ENCODE measurements around the gene EGFL6.
A peak's percentile ranks its signal among the peaks of the same experiment; 100 is the strongest.
"Not testable (repeated sequence)": the region's sequence is repeated elsewhere in the genome, so short reads cannot be mapped to it uniquely, and the experiment has no call there.

Gene EGFL6

DNA sequence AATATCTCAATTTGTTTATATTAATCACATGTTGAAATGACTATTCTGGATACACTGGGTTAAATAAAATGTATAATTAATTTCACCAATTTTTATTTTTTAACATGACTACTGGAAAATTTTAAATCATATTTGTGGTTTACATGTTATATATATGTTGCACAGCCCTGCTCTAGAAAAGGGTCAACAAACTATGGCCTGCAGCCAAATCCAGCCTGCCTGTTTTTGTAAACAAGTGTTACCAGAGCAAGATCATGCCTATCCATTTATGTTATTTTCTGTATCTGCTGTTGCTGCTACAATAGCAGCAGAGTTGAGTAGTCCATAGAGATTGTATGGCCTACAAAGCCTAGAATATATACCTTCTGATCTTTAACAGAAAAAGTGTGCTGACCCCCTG lies 84.7 kb downstream of the EGFL6 start:
- H3K9ac ChIP-seq (ENCODE audit: low read depth, low read length), result no peak overlapping the region
- H3K36me3 ChIP-seq (ENCODE audit: insufficient read depth, low read length), result no peaks in the 10 kb centered on the region
- no peaks in the 10 kb centered on the region for H3K9me3 ChIP-seq (ENCODE audit: insufficient read depth, low read depth, low read length)
- peak overlapping the region; percentile 80 for H3K4me3 ChIP-seq (ENCODE audit: low read length)
- H3K4me1 ChIP-seq (ENCODE audit: insufficient read depth, low read length), result peaks cover 7% of the 10 kb centered on the region; the same call in 1 of the 2 replicates
- no peak overlapping the region for H3K27ac ChIP-seq (ENCODE audit: low read depth, low read length)
- no peaks in the 10 kb centered on the region for H3K27me3 ChIP-seq (ENCODE audit: insufficient read depth, low read length)

DNA sequence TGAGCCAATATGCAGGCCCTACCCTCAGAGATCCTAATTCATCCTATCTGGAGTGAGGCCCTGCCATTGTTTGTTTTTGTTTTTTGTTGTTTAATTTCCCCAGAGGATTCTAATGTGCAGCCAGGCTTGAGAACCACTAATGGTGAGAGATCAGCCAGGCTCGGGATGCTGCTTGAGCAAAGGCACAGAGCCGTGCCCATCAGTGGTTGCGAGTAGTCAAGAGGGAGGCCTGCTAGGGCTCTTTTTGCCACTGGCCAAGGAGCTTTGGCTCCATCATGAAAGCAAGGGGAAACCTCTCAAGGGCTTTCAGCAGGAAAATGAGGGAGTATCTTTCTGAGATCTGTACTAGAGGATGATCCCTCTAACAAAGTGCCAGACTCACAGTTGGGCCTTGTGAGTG lies 86.3 kb downstream of the EGFL6 start:
- no peaks in the 10 kb centered on the region for H3K9me3 ChIP-seq (ENCODE audit: insufficient read depth, low read depth, low read length)
- WGBS, result 94% methylated on average over 3 of the region's 3 CpGs
- H3K4me1 ChIP-seq (ENCODE audit: insufficient read depth, low read length), result peaks cover 7% of the 10 kb centered on the region; the same call in 1 of the 2 replicates

DNA sequence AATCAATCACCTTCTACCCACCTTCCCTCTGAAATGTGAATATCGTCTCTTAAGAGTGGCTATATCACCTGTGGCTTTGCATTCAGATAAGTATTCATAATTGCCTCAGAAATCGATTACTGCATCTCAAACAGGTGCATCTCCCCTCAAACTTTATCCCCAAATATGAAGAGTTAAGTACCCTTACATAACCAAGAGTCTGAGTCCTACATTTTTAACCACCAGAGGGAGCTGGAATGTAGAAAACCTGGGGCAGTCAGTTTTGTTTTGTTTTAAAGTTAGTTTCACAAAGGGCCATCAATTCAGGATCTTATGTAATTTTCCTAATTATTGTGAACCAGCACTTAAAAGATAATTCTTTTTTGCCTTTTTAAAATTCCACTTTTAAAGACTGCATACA lies 89.2 kb downstream of the EGFL6 start:
- H3K27ac ChIP-seq (ENCODE audit: low read depth, low read length), result no peak overlapping the region
- H3K36me3 ChIP-seq (ENCODE audit: insufficient read depth, low read length), result peaks cover 6% of the 10 kb centered on the region
- no peak overlapping the region for H3K4me3 ChIP-seq (ENCODE audit: low read length)
- peaks cover 7% of the 10 kb centered on the region; the same call in 1 of the 2 replicates for H3K4me1 ChIP-seq (ENCODE audit: insufficient read depth, low read length)
- H3K27me3 ChIP-seq (ENCODE audit: insufficient read depth, low read length), result no peaks in the 10 kb centered on the region
- no peaks in the 10 kb centered on the region for H3K9me3 ChIP-seq (ENCODE audit: insufficient read depth, low read depth, low read length)
- 18% methylated on average over 2 of the region's 2 CpGs for WGBS
- H3K9ac ChIP-seq (ENCODE audit: low read depth, low read length), result no peak overlapping the region

More for the DNA sequence above, 86.3 kb downstream of the EGFL6 start:
- H3K9ac ChIP-seq (ENCODE audit: low read depth, low read length), result no peak overlapping the region
- no peak overlapping the region for H3K27ac ChIP-seq (ENCODE audit: low read depth, low read length)
- no peaks in the 10 kb centered on the region for H3K27me3 ChIP-seq (ENCODE audit: insufficient read depth, low read length)
- no peaks in the 10 kb centered on the region for H3K36me3 ChIP-seq (ENCODE audit: insufficient read depth, low read length)
- no peak overlapping the region for H3K4me3 ChIP-seq (ENCODE audit: low read length)

DNA sequence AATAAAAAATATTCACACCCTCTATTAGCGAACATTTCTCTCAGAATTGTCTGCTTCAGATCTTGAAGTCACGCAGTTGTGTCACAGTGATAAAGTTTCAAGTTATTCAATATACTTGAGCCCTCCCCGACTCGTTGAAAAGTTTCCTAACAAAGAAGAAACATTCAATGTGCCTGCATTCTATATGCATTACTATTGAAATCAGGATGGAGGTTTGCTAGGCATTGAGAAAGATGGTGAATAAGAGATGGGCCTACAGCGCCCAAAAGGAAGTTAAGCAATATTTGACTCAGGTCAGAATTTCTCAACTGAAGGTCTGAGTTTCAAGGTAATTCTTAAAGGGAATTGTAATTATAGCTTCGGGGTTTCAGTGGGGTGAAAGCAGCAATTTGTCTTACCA lies 89.7 kb downstream of the EGFL6 start:
- H3K9me3 ChIP-seq (ENCODE audit: insufficient read depth, low read depth, low read length), result no peaks in the 10 kb centered on the region
- peaks cover 6% of the 10 kb centered on the region for H3K36me3 ChIP-seq (ENCODE audit: insufficient read depth, low read length)
- H3K27ac ChIP-seq (ENCODE audit: low read depth, low read length), result no peak overlapping the region
- no peak overlapping the region for H3K4me3 ChIP-seq (ENCODE audit: low read length)
- H3K27me3 ChIP-seq (ENCODE audit: insufficient read depth, low read length), result no peaks in the 10 kb centered on the region
- whole genome bisulfite sequencing, result 47% methylated on average over 3 of the region's 6 CpGs
- H3K9ac ChIP-seq (ENCODE audit: low read depth, low read length), result no peak overlapping the region
- H3K4me1 ChIP-seq (ENCODE audit: insufficient read depth, low read length), result peaks cover 6% of the 10 kb centered on the region; the same call in 1 of the 2 replicates

DNA sequence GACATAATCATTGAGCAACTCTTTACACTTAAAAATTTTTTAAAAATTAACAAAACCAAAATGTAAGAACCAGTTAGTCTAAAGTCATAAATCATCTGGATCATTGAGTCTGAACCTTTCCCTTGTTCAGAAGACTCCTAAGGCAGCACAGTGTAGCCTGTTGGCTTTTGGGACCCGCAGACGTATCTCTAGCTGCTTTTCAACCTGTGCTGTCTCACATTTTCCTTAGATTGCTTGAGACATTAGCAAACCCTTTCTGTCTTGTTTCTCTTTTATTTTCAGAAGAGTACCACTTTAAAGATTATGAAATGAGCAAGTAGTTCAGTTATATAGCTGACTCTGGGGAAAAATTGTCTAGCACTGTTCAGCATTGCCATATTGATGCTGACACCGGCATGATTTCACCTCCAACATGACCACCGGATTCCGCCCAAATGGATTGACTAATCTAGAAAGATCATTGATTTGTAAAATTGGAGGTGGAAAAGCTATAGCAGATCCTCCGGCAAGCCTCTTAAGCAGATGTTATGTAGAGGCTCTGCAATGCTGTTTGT lies 92.4 kb downstream of the EGFL6 start:
- Histone ChIP-seq H3K9me3 (ENCODE audit: insufficient read depth, low read depth, low read length) (no peaks in the 10 kb centered on the region), H3K27ac (ENCODE audit: low read depth, low read length) (no peak overlapping the region), H3K36me3 (ENCODE audit: insufficient read depth, low read length) (peaks cover 6% of the 10 kb centered on the region), H3K4me1 (ENCODE audit: insufficient read depth, low read length) (peaks cover 3% of the 10 kb centered on the region; the same call in 1 of the 2 replicates), H3K9ac (ENCODE audit: low read depth, low read length) (no peak overlapping the region), H3K4me3 (ENCODE audit: low read length) (no peak overlapping the region), H3K27me3 (ENCODE audit: insufficient read depth, low read length) (no peaks in the 10 kb centered on the region)
- 99% methylated on average over 6 of the region's 6 CpGs for WGBS

DNA sequence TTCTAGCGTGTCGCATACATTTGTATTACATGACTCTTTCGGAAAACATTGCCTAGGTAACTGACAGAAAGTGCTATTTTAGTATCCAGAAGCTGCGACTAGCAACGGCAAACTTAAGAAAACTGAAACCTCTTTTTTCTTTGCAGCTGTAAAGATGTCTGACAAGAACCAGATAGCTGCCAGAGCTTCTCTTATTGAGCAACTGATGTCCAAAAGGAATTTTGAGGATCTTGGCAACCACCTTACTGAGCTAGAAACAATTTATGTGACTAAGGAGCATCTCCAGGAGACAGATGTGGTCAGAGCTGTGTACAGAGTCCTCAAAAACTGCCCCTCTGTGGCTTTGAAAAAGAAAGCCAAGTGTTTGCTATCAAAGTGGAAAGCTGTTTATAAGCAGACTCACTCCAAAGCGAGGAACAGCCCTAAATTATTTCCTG lies 93.0 kb downstream of the EGFL6 start:
- H3K27ac ChIP-seq (ENCODE audit: low read depth, low read length), result no peak overlapping the region

DNA sequence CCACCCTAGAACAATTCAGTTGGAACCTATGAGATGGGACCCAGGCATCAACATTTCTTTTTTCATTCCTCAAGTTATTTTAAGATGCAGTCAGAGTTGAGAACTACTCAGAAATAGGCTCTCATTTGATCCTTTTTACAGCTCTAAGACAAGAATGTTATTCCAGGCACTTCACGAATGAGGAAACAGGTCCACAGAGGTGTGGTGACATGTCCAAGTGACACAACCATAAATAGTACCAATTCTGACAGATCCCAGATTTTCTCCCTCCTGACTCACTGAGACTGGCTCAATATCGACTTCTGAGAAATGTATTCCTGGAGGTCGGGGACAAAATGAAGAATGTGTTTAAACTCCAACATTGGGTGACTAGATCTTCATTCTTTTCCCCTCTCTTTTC lies 94.6 kb downstream of the EGFL6 start:
- Histone ChIP-seq H3K36me3 (ENCODE audit: insufficient read depth, low read length) (peaks cover 6% of the 10 kb centered on the region), H3K4me3 (ENCODE audit: low read length) (no peak overlapping the region), H3K9ac (ENCODE audit: low read depth, low read length) (no peak overlapping the region), H3K27me3 (ENCODE audit: insufficient read depth, low read length) (no peaks in the 10 kb centered on the region), H3K9me3 (ENCODE audit: insufficient read depth, low read depth, low read length) (no peaks in the 10 kb centered on the region), H3K27ac (ENCODE audit: low read depth, low read length) (no peak overlapping the region), H3K4me1 (ENCODE audit: insufficient read depth, low read length) (peaks cover under 1% of the 10 kb centered on the region; the same call in 1 of the 2 replicates)
- WGBS, result 99% methylated on average over 3 of the region's 3 CpGs

More for the DNA sequence above, 93.0 kb downstream of the EGFL6 start:
- 94% methylated on average over 6 of the region's 6 CpGs for WGBS
- Histone ChIP-seq H3K27me3 (ENCODE audit: insufficient read depth, low read length) (no peaks in the 10 kb centered on the region), H3K4me3 (ENCODE audit: low read length) (no peak overlapping the region), H3K36me3 (ENCODE audit: insufficient read depth, low read length) (peaks cover 6% of the 10 kb centered on the region), H3K9me3 (ENCODE audit: insufficient read depth, low read depth, low read length) (no peaks in the 10 kb centered on the region), H3K4me1 (ENCODE audit: insufficient read depth, low read length) (peaks cover 3% of the 10 kb centered on the region; the same call in 1 of the 2 replicates), H3K9ac (ENCODE audit: low read depth, low read length) (no peak overlapping the region)

DNA sequence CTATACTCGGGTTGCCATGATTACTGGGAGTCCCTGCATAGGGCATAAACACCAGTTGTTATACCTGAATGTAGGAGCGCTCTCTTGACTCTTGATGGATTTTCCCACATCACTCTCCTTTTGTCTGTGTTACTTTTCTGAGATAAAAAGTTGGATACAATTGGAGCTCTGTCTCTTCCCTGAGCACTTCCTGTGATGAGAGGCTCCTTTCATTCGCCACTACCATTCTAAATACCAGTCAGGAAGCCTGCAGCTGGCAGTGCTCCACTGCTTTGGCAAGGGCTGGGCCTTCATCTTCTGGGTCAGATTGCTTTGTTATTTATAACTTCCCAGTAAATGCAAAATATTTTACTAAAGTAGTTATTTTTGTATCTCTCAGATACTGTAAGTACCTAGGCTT lies 97.4 kb downstream of the EGFL6 start:
- H3K9me3 ChIP-seq (ENCODE audit: insufficient read depth, low read depth, low read length), result no peaks in the 10 kb centered on the region
- H3K36me3 ChIP-seq (ENCODE audit: insufficient read depth, low read length), result peaks cover 6% of the 10 kb centered on the region
- no peak overlapping the region for H3K9ac ChIP-seq (ENCODE audit: low read depth, low read length)
- no peak overlapping the region for H3K4me3 ChIP-seq (ENCODE audit: low read length)
- no peaks in the 10 kb centered on the region for H3K4me1 ChIP-seq (ENCODE audit: insufficient read depth, low read length)
- no peaks in the 10 kb centered on the region for H3K27me3 ChIP-seq (ENCODE audit: insufficient read depth, low read length)
- 94% methylated on average over 3 of the region's 3 CpGs for WGBS
- no peak overlapping the region for H3K27ac ChIP-seq (ENCODE audit: low read depth, low read length)

DNA sequence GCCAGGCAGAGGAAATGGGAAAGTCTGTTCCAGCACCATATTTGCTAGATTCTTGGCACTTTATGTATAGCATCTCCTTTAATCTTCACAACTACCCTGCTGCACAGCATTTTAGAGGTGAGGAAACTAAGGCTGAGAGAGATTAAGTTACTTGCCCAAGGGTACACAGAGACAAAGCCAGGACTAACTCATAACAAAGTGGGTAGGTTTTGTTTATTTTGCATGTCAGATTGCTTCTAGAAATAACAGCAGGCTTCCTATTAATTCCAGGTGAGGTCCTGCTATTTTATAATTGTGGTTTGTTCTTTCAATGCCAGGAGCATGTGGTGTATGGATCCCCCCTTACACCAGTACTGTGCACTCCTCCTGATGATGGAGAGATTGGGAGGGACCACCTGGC lies 98.5 kb downstream of the EGFL6 start:
- Histone ChIP-seq H3K27ac (ENCODE audit: low read depth, low read length) (no peak overlapping the region), H3K36me3 (ENCODE audit: insufficient read depth, low read length) (peaks cover under 1% of the 10 kb centered on the region; the same call in 1 of the 2 replicates), H3K27me3 (ENCODE audit: insufficient read depth, low read length) (no peaks in the 10 kb centered on the region), H3K9ac (ENCODE audit: low read depth, low read length) (no peak overlapping the region), H3K4me3 (ENCODE audit: low read length) (no peak overlapping the region), H3K4me1 (ENCODE audit: insufficient read depth, low read length) (no peaks in the 10 kb centered on the region), H3K9me3 (ENCODE audit: insufficient read depth, low read depth, low read length) (no peaks in the 10 kb centered on the region)

DNA sequence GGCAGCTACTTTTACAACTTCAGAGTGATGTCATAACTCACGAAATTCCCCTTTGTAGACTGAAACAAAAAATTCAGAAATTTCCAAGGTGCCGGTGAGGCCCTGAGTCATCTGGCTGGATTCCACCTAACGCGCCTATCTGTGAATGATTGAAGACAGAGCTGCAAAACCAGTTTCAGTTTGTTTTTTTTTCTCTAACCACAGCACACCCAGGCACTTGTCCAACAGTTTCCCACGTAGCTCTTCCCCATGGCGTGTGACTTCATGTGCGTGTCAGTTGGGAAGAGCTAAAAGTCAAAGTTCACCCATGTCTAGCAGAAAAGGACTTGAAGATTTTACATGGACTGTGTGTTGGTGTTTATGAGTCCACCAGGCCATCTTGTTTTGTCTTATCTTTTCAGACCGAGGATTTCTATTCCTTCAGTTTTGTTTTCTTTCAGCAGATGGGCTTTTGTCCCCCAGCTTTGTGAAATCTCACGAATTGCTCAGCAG lies 99.9 kb downstream of the EGFL6 start:
- no peaks in the 10 kb centered on the region for H3K4me1 ChIP-seq (ENCODE audit: insufficient read depth, low read length)
- H3K36me3 ChIP-seq (ENCODE audit: insufficient read depth, low read length), result no peaks in the 10 kb centered on the region
- 93% methylated on average over 9 of the region's 9 CpGs for WGBS
- no peak overlapping the region for H3K4me3 ChIP-seq (ENCODE audit: low read length)
- H3K9me3 ChIP-seq (ENCODE audit: insufficient read depth, low read depth, low read length), result no peaks in the 10 kb centered on the region
- H3K27ac ChIP-seq (ENCODE audit: low read depth, low read length), result no peak overlapping the region
- no peak overlapping the region for H3K9ac ChIP-seq (ENCODE audit: low read depth, low read length)
- H3K27me3 ChIP-seq (ENCODE audit: insufficient read depth, low read length), result no peaks in the 10 kb centered on the region

DNA sequence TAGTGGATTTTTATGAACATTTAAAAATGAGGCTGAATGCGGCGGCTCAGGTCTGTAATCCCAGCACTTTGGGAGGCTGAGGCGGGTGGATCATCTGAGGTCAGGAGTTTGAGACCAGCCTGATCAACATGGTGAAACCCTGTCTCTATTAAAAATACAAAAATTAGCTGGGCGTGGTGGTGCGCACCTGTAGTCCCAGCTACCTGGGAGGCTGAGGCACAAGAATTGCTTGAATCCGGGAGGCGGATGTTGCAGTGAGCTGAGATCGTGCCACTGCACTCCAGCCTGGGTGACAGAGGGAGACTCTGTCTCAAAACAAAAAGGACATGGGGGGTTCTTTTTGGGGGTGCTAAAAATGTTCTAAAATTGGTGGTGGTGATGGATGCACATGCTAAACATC lies 100.4 kb downstream of the EGFL6 start:
- not testable (repeated sequence) for H3K9me3 ChIP-seq (ENCODE audit: insufficient read depth, low read depth, low read length); H3K27ac ChIP-seq (ENCODE audit: low read depth, low read length); H3K4me1 ChIP-seq (ENCODE audit: insufficient read depth, low read length); H3K27me3 ChIP-seq (ENCODE audit: insufficient read depth, low read length); H3K9ac ChIP-seq (ENCODE audit: low read depth, low read length); H3K36me3 ChIP-seq (ENCODE audit: insufficient read depth, low read length); H3K4me3 ChIP-seq (ENCODE audit: low read length)
- 93% methylated on average over 8 of the region's 8 CpGs for WGBS

DNA sequence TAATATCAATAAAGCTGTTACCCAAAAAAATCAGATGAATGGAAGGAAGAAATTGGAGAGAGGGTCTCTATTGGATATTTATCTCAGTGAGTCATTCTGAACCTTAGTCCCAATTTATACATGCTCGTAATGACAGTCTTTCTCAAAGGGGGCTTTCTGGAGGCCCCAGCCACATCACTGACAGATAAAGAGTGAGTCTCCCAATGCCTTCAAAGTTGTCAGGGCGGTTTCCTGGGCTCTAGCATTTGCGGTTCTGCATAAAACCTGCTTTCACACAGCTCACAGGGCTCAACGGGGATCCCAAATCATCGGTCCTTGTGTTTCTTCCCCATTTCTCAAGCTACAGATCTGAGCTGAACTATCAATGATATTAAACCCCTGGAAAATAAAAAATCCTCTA lies 100.8 kb downstream of the EGFL6 start:
- no peaks in the 10 kb centered on the region for H3K9me3 ChIP-seq (ENCODE audit: insufficient read depth, low read depth, low read length)
- 91% methylated on average over 5 of the region's 5 CpGs for WGBS
- H3K4me1 ChIP-seq (ENCODE audit: insufficient read depth, low read length), result no peaks in the 10 kb centered on the region
- H3K27ac ChIP-seq (ENCODE audit: low read depth, low read length), result no peak overlapping the region
- no peaks in the 10 kb centered on the region for H3K36me3 ChIP-seq (ENCODE audit: insufficient read depth, low read length)
- H3K27me3 ChIP-seq (ENCODE audit: insufficient read depth, low read length), result no peaks in the 10 kb centered on the region
- H3K9ac ChIP-seq (ENCODE audit: low read depth, low read length), result no peak overlapping the region
- no peak overlapping the region for H3K4me3 ChIP-seq (ENCODE audit: low read length)

Measured in HUES64 (cell line).